ENCODE measurements around the gene C1orf50. TPM values are rescaled to one million over a fixed set of nuclear protein-coding genes. Genes with fewer than 3 reads are reported as not detected.

The C1orf50 gene
- total RNA-seq, 2 experiments from 2014 or later: 4.7 to 5.2 TPM

- ATAC-seq (no peak), DNase-seq (no peak)
- H3K4me1 Mint-ChIP-seq (ENCODE audit: low read depth): peaks cover 8% of the 10 kb centered on the region
- H3K27me3 Mint-ChIP-seq: no peaks in the 10 kb centered on the region
- intact Hi-C loops (cut with micrococcal nuclease): no loop called here
- H3K27ac Mint-ChIP-seq: no peak overlapping the region
- H3K4me3 Mint-ChIP-seq: no peak overlapping the region
- ChIA-PET POLR2A (interaction anchor here (0.9 kb wide), 1 partner anchor 11 kb away, joined by 3 read pairs; no protein-coding TSS in a partner anchor), CTCF (no interaction called here)
- H3K36me3 Mint-ChIP-seq (ENCODE audit: low read depth): peaks cover 18% of the 10 kb centered on the region
- no peaks in the 10 kb centered on the region for H3K9me3 Mint-ChIP-seq
- TF ChIP-seq CTCF (IDR thresholded peaks at IDR 0.05): no peak
These were observed 5.5 kb upstream of the C1orf50 start for GRCh38 chr1:42761567-42761966.

- ChIA-PET CTCF (interaction anchor here (0.8 to 1.9 kb wide), 6 partner anchors 10 to 196 kb away, joined by 4 to 5 read pairs (median 4); partner anchors contain the start of gene ZNF691), POLR2A (interaction anchor here (0.9 to 1.0 kb wide), 3 partner anchors 10 to 78 kb away, joined by 3 read pairs; no protein-coding TSS in a partner anchor)
- H3K27me3 Mint-ChIP-seq: no peaks in the 10 kb centered on the region
- H3K36me3 Mint-ChIP-seq (ENCODE audit: low read depth): peaks cover 13% of the 10 kb centered on the region
- no peak for TF ChIP-seq CTCF (IDR thresholded peaks at IDR 0.05)
- no peak for ATAC-seq
- H3K4me3 Mint-ChIP-seq: no peak overlapping the region
- H3K9me3 Mint-ChIP-seq: no peaks in the 10 kb centered on the region
- peaks cover 8% of the 10 kb centered on the region for H3K4me1 Mint-ChIP-seq (ENCODE audit: low read depth)
- intact Hi-C loops (cut with micrococcal nuclease): no loop called here
- no peak for DNase-seq
- no peak overlapping the region for H3K27ac Mint-ChIP-seq
These were observed 4.8 kb upstream of the C1orf50 start for GRCh38 chr1:42762269-42762668.

GRCh38 chr1:42765269-42765668, 1.8 kb upstream of the C1orf50 start:
- intact Hi-C loops (cut with micrococcal nuclease): no loop called here
- Mint-ChIP-seq H3K4me1 (ENCODE audit: low read depth) (peaks cover 20% of the 10 kb centered on the region), H3K9me3 (no peaks in the 10 kb centered on the region), H3K4me3 (no peak overlapping the region), H3K27ac (no peak overlapping the region), H3K27me3 (no peaks in the 10 kb centered on the region), H3K36me3 (ENCODE audit: low read depth) (peaks cover 11% of the 10 kb centered on the region)
- ChIA-PET CTCF (interaction anchor here (1.0 to 4.6 kb wide), 7 partner anchors 8 to 187 kb away, joined by 3 to 41 read pairs (median 5); partner anchors contain the start of genes ERMAP and SVBP), POLR2A (interaction anchor here (1.6 to 2.3 kb wide), 3 partner anchors 18 to 82 kb away, joined by 5 to 21 read pairs (median 8); partner anchors contain the start of gene YBX1)
- no peak for DNase-seq
- TF ChIP-seq CTCF (IDR thresholded peaks at IDR 0.05): no peak
- ATAC-seq: no peak

GRCh38 chr1:42765832-42766740, 963 bp upstream of the C1orf50 start:
- Mint-ChIP-seq H3K36me3 (ENCODE audit: low read depth) (peaks cover 17% of the 10 kb centered on the region), H3K4me1 (ENCODE audit: low read depth) (peaks cover 25% of the 10 kb centered on the region), H3K9me3 (no peaks in the 10 kb centered on the region), H3K4me3 (no peak overlapping the region), H3K27me3 (no peaks in the 10 kb centered on the region), H3K27ac (no peak overlapping the region)
- CTCF ChIA-PET: interaction anchor here (0.6 to 4.6 kb wide), 20 partner anchors 9 to 481 kb away, joined by 3 to 41 read pairs (median 4); partner anchors contain the start of genes ERMAP, SVBP and ZNF691
- intact Hi-C loops (cut with micrococcal nuclease): no loop called here
- peak; percentile 56 for TF ChIP-seq CTCF (IDR thresholded peaks at IDR 0.05)
- ATAC-seq: peak; percentile 17
- POLR2A ChIA-PET: interaction anchor here (0.7 to 2.3 kb wide), 21 partner anchors 14 to 406 kb away, joined by 3 to 21 read pairs (median 5); partner anchors contain the start of genes CFAP57, EBNA1BP2, ERMAP and PPIH
- peak; percentile 70 for DNase-seq
